SK-N-SH (cell line): ENCODE data around the gene APOOL. TPM values are rescaled to one million over a fixed set of nuclear protein-coding genes. Genes with fewer than 3 reads are reported as not detected.
"Not testable (repeated sequence)": the region's sequence is repeated elsewhere in the genome, so short reads cannot be mapped to it uniquely, and the experiment has no call there.

Source experiments
- CTCF ChIA-PET: fragments of 300-600, 350-600 bp; formaldehyde crosslinking; extraction: SDS; loops from one replicate; lab custom pipeline; 2021; lab: Yijun Ruan, JAX
- POLR2A ChIA-PET: fragments of 350-600 bp; sonication (Branson Sonifier 250); formaldehyde crosslinking; extraction: SDS; loops from one replicate; lab custom pipeline; 2020; ENCODE audit warnings: antibody characterized with exemption, inconsistent platforms; lab: Yijun Ruan, JAX
- DNase-seq: peaks from one replicate; pipeline ENCODE4 v3.0.0; 2012
- H2AFZ ChIP-seq: fragments of 200-600 bp; sonication (generic); 2 replicates; pipeline ENCODE4 v1.8.1; 2016; ENCODE audit warnings: antibody characterized with exemption, mild to moderate bottlenecking, low read depth
- H3F3A ChIP-seq: fragments of 200-600 bp; sonication (generic); replicated peaks from 2 replicates; pipeline ENCODE3; 2016; ENCODE audit warnings: antibody characterized with exemption, mild to moderate bottlenecking; ENCODE audit not compliant: insufficient read depth
- H3K27ac ChIP-seq, 2 experiments: fragments of 200-500 bp in 1 of 2; fragments of 200-600 bp in 1 of 2; sonication (Bioruptor generic) in 1 of 2; sonication (generic), shearing (Covaris generic) in 1 of 2; 2 replicates each; pipeline versions ENCODE4 v1.5.1 to v1.6.1; 2014 to 2016; ENCODE audit warnings: low read depth in 2 of 2, inconsistent platforms in 1 of 2, low read length in 1 of 2, mild to moderate bottlenecking in 1 of 2, mixed read lengths in 1 of 2
- H3K27me3 ChIP-seq: fragments of 200-600 bp; sonication (generic), shearing (Covaris generic); 2 replicates; pipeline ENCODE4 v1.6.1; 2016; ENCODE audit warnings: mixed run types; ENCODE audit not compliant: insufficient read depth
- H3K36me3 ChIP-seq, 2 experiments: fragments of 200-500 bp in 1 of 2; fragments of 200-600 bp in 1 of 2; sonication (Bioruptor generic) in 1 of 2; sonication (generic) in 1 of 2; replicated peaks in 1 of 2; 2 replicates each; pipeline versions ENCODE3 to v1.5.1; 2014 to 2016; ENCODE audit warnings: low read length in 1 of 2, mild to moderate bottlenecking in 1 of 2; ENCODE audit not compliant: insufficient read depth in 2 of 2, control insufficient read depth in 1 of 2
- H3K4me1 ChIP-seq, 2 experiments: fragments of 200-500 bp in 1 of 2; fragments of 200-600 bp in 1 of 2; sonication (Bioruptor generic) in 1 of 2; sonication (generic), shearing (Covaris generic) in 1 of 2; 2 replicates each; pipeline versions ENCODE4 v1.5.1 to v1.6.1; 2014 to 2016; ENCODE audit warnings: low read depth in 1 of 2, low read length in 1 of 2, mixed run types in 1 of 2; ENCODE audit not compliant: insufficient read depth in 2 of 2, control insufficient read depth in 1 of 2
- H3K4me2 ChIP-seq: fragments of 200-600 bp; sonication (generic), shearing (Covaris generic); 2 replicates; pipeline ENCODE4 v1.6.1; 2017; ENCODE audit warnings: mixed run types
- H3K4me3 ChIP-seq, 2 experiments: fragments of 200-500 bp in 1 of 2; fragments of 200-600 bp in 1 of 2; sonication (Bioruptor generic) in 1 of 2; sonication (generic), shearing (Covaris generic) in 1 of 2; 2 replicates each; pipeline versions ENCODE4 v1.5.1 to v1.8.1; 2014 to 2016; ENCODE audit warnings: low read depth in 2 of 2, inconsistent platforms in 1 of 2, low read length in 1 of 2, mild to moderate bottlenecking in 1 of 2, mixed read lengths in 1 of 2, moderate library complexity in 1 of 2
- H3K79me2 ChIP-seq: fragments of 200-600 bp; sonication (generic); 2 replicates; pipeline ENCODE4 v1.8.1; 2017; ENCODE audit warnings: mild to moderate bottlenecking; ENCODE audit not compliant: insufficient read depth
- H3K9ac ChIP-seq: fragments of 200-600 bp; sonication (generic); 2 replicates; pipeline ENCODE4 v1.6.1; 2017; ENCODE audit warnings: mixed run types
- H3K9me2 ChIP-seq: fragments of 200-600 bp; sonication (generic); 2 replicates; pipeline ENCODE4 v1.6.1; 2017; ENCODE audit warnings: mixed run types
- H3K9me3 ChIP-seq: fragments of 200-600 bp; sonication (generic); 2 replicates; pipeline ENCODE4 v1.6.1; 2017; ENCODE audit warnings: mixed run types, mild to moderate bottlenecking, moderate library complexity
- H4K20me1 ChIP-seq: fragments of 200-600 bp; sonication (generic); 2 replicates; pipeline ENCODE4 v1.6.1; 2017; ENCODE audit warnings: mild to moderate bottlenecking, mixed run types; ENCODE audit not compliant: insufficient read depth
- FOXM1 ChIP-seq: IDR thresholded peaks from 2 replicates; pipeline ENCODE4 v1.4.0; 2012; ENCODE audit warnings: low read depth, mild to moderate bottlenecking
- JUND ChIP-seq: IDR thresholded peaks from 2 replicates; pipeline ENCODE4 v1.4.0; 2012
- MEF2A ChIP-seq: IDR thresholded peaks from 2 replicates; pipeline ENCODE4 v1.4.0; 2012; ENCODE audit warnings: low read depth, borderline replicate concordance
- RCOR1 ChIP-seq: fragments of 150-350 bp; IDR thresholded peaks from 2 replicates; pipeline ENCODE4 v1.6.1; 2017; ENCODE audit warnings: antibody characterized with exemption, low read length
- RFX5 ChIP-seq: IDR thresholded peaks from 2 replicates; pipeline ENCODE4 v1.6.1; 2012; ENCODE audit warnings: mild to moderate bottlenecking, improper control_type of control experiment, low read length
- SMC3 ChIP-seq: IDR thresholded peaks from 2 replicates; pipeline ENCODE4 v1.6.1; 2012; ENCODE audit warnings: low read depth, low read length, improper control_type of control experiment
- TAF1 ChIP-seq: IDR thresholded peaks from 2 replicates; pipeline ENCODE4 v1.6.1; 2012; ENCODE audit warnings: low read depth, mild to moderate bottlenecking, low read length, moderate library complexity, borderline replicate concordance
- TCF12 ChIP-seq: IDR thresholded peaks from 2 replicates; pipeline ENCODE4 v1.4.0; 2012
- TEAD4 ChIP-seq: IDR thresholded peaks from 2 replicates; pipeline ENCODE4 v1.4.0; 2012; ENCODE audit warnings: mild to moderate bottlenecking, borderline replicate concordance; ENCODE audit not compliant: insufficient read depth
- WGBS: methylation state at CpG from one replicate; pipeline ENCODE4 v1.1.6; 2017; ENCODE audit warnings: low lambda C conversion rate; 5-methylcytosine and 5-hydroxymethylcytosine counted together
- polyA plus RNA-seq, 3 experiments: library from polyadenylated mRNA; depleted of rRNA; stranded (reverse); fragments of >200 nt; gene quantifications; 2 replicates each; pipeline ENCODE4 v1.2.3, GENCODE V29; 2012
- TF ChIP-seq, protein P1 (sequence below): IDR thresholded peaks from 2 replicates; pipeline ENCODE4 v1.6.1; 2012; ENCODE audit warnings: mild to moderate bottlenecking, low read depth, low read length, moderate library complexity
- TF ChIP-seq, protein P2 (sequence below): IDR thresholded peaks from 2 replicates; pipeline ENCODE4 v1.4.0; 2012; ENCODE audit warnings: low read depth, borderline replicate concordance
- TF ChIP-seq, protein P3 (sequence below): IDR thresholded peaks from 2 replicates; pipeline ENCODE4 v1.4.0; 2012; ENCODE audit warnings: low read depth, borderline replicate concordance

APOOL gene
- polyA plus RNA-seq, 1 of the 3 experiments (the other 2 are of a cell fraction) = 2.4 TPM

DNA sequence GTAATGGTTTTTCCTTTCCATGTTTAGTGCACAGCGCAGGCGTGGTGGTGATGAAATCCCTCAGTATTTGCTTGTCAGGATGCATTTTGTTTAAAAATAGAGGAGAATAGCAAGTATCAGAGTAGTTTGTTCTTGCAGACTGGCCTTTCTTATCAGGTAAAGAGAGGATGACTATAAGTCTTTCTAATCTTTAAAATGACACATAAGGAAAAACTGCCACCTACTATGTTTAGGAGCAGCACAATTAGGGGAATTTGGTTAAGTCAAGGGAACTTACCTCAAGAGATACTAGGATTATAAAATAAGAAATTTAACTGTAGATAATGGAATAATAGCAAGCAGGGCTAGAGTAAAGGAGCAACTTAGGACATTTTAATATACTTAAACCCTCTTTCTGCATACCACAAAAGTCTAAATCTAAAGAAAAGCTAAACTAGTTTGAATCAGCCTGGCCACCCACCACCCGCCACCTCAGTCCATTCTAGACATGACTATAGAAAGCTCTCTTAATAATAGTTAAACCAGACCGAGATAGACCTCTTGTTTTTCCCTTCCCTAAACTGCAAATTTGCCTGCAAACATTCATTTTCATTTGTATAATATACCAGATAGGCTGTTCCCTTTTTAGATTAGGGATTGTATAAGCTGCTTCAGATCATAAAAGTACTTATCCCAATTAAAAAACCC is 62.0 kb downstream of the APOOL start:
- H3K27me3 ChIP-seq = no peaks in the 10 kb centered on the region
- H3K27ac ChIP-seq = no peak overlapping the region
- WGBS = 64% methylated on average over 4 of the region's 4 CpGs
- ChIA-PET CTCF (no interaction called here), POLR2A (no interaction called here)
- H3F3A ChIP-seq = no peaks in the 10 kb centered on the region
- H3K4me3 ChIP-seq = no peak overlapping the region
- no peak for TF ChIP-seq FOXM1
- no peak for TF ChIP-seq RCOR1
- no peak for TF ChIP-seq TEAD4
- TF ChIP-seq MEF2A = no peak
- no peak for TF ChIP-seq RFX5
- TF ChIP-seq, protein P1, sequence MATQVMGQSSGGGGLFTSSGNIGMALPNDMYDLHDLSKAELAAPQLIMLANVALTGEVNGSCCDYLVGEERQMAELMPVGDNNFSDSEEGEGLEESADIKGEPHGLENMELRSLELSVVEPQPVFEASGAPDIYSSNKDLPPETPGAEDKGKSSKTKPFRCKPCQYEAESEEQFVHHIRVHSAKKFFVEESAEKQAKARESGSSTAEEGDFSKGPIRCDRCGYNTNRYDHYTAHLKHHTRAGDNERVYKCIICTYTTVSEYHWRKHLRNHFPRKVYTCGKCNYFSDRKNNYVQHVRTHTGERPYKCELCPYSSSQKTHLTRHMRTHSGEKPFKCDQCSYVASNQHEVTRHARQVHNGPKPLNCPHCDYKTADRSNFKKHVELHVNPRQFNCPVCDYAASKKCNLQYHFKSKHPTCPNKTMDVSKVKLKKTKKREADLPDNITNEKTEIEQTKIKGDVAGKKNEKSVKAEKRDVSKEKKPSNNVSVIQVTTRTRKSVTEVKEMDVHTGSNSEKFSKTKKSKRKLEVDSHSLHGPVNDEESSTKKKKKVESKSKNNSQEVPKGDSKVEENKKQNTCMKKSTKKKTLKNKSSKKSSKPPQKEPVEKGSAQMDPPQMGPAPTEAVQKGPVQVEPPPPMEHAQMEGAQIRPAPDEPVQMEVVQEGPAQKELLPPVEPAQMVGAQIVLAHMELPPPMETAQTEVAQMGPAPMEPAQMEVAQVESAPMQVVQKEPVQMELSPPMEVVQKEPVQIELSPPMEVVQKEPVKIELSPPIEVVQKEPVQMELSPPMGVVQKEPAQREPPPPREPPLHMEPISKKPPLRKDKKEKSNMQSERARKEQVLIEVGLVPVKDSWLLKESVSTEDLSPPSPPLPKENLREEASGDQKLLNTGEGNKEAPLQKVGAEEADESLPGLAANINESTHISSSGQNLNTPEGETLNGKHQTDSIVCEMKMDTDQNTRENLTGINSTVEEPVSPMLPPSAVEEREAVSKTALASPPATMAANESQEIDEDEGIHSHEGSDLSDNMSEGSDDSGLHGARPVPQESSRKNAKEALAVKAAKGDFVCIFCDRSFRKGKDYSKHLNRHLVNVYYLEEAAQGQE = no peak
- no peak for TF ChIP-seq JUND
- TF ChIP-seq, protein P2, sequence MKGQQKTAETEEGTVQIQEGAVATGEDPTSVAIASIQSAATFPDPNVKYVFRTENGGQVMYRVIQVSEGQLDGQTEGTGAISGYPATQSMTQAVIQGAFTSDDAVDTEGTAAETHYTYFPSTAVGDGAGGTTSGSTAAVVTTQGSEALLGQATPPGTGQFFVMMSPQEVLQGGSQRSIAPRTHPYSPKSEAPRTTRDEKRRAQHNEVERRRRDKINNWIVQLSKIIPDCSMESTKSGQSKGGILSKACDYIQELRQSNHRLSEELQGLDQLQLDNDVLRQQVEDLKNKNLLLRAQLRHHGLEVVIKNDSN = no peak
- TF ChIP-seq, protein P3, sequence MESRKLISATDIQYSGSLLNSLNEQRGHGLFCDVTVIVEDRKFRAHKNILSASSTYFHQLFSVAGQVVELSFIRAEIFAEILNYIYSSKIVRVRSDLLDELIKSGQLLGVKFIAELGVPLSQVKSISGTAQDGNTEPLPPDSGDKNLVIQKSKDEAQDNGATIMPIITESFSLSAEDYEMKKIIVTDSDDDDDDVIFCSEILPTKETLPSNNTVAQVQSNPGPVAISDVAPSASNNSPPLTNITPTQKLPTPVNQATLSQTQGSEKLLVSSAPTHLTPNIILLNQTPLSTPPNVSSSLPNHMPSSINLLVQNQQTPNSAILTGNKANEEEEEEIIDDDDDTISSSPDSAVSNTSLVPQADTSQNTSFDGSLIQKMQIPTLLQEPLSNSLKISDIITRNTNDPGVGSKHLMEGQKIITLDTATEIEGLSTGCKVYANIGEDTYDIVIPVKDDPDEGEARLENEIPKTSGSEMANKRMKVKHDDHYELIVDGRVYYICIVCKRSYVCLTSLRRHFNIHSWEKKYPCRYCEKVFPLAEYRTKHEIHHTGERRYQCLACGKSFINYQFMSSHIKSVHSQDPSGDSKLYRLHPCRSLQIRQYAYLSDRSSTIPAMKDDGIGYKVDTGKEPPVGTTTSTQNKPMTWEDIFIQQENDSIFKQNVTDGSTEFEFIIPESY = no peak
- TF ChIP-seq TAF1 = no peak
- TF ChIP-seq TCF12 = no peak
- no peak for TF ChIP-seq SMC3
- no peaks in the 10 kb centered on the region for H3K9me2 ChIP-seq
- H3K9me3 ChIP-seq = no peaks in the 10 kb centered on the region
- H3K36me3 ChIP-seq = peaks cover 8 to 25% of the 10 kb centered on the region in 2 experiments
- no peak for DNase-seq
- no peak overlapping the region for H3K9ac ChIP-seq
- H3K79me2 ChIP-seq = no peaks in the 10 kb centered on the region
- no peak overlapping the region for H2AFZ ChIP-seq
- H3K4me2 ChIP-seq = no peak overlapping the region
- H4K20me1 ChIP-seq = no peaks in the 10 kb centered on the region
- no peaks in the 10 kb centered on the region for H3K4me1 ChIP-seq

DNA sequence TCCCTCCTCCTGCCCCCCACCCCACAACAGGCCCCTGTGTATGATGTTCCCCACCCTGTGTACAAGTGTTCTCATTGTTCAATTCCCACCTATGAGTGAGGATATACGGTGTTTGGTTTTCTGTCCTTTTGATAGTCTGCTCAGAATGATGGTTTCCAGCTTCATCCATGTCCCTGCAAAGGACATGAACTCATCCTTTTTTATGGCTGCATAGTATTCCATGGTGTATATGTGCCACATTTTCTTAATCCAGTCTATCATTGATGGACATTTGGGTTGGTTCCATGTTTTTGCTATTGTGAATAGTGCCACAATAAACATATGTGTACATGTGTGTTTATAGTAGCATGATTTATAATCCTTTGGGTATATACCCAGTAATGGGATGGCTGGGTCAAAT is 73.6 kb downstream of the APOOL start:
- CTCF ChIA-PET, H3K9me2 ChIP-seq, H3K27me3 ChIP-seq, DNase-seq, H3K9ac ChIP-seq, H2AFZ ChIP-seq, H3K4me2 ChIP-seq, H3K9me3 ChIP-seq, H3K4me1 ChIP-seq, H3K4me3 ChIP-seq, H4K20me1 ChIP-seq, H3F3A ChIP-seq, POLR2A ChIA-PET, H3K79me2 ChIP-seq, H3K27ac ChIP-seq: not testable (repeated sequence)
- 88% methylated on average over 1 of the region's 1 CpG for WGBS
- peaks cover 13 to 22% of the 10 kb centered on the region in 2 experiments for H3K36me3 ChIP-seq
